ENCODE measurements around the gene RALGPS1.

RALGPS1 gene

GRCh38 chr9:126980231-126980630, 65.6 kb downstream of the RALGPS1 start:
- H3K9ac ChIP-seq (ENCODE audit: low read depth, low read length) = no peak overlapping the region
- H3K36me3 ChIP-seq (ENCODE audit: insufficient read depth, low read length) = no peaks in the 10 kb centered on the region
- no peaks in the 10 kb centered on the region for H3K9me3 ChIP-seq (ENCODE audit: control insufficient read depth, insufficient read depth, low read length)
- H3K4me1 ChIP-seq (ENCODE audit: insufficient read depth, low read length) = no peaks in the 10 kb centered on the region

- Histone ChIP-seq H3K9ac (ENCODE audit: low read depth, low read length) (no peak overlapping the region), H3K36me3 (ENCODE audit: insufficient read depth, low read length) (no peaks in the 10 kb centered on the region), H3K4me1 (ENCODE audit: insufficient read depth, low read length) (no peaks in the 10 kb centered on the region), H3K9me3 (ENCODE audit: control insufficient read depth, insufficient read depth, low read length) (no peaks in the 10 kb centered on the region)
Measured at GRCh38 chr9:126981218-126981617, 66.6 kb downstream of the RALGPS1 start.

- no peak overlapping the region for H3K9ac ChIP-seq (ENCODE audit: low read depth, low read length)
- no peaks in the 10 kb centered on the region for H3K4me1 ChIP-seq (ENCODE audit: insufficient read depth, low read length)
- no peaks in the 10 kb centered on the region for H3K9me3 ChIP-seq (ENCODE audit: control insufficient read depth, insufficient read depth, low read length)
- H3K36me3 ChIP-seq (ENCODE audit: insufficient read depth, low read length) = no peaks in the 10 kb centered on the region
Measured at GRCh38 chr9:126982215-126983002, 67.8 kb downstream of the RALGPS1 start.

GRCh38 chr9:126983767-126984166, 69.2 kb downstream of the RALGPS1 start:
- no peaks in the 10 kb centered on the region for H3K9me3 ChIP-seq (ENCODE audit: control insufficient read depth, insufficient read depth, low read length)
- no peaks in the 10 kb centered on the region for H3K36me3 ChIP-seq (ENCODE audit: insufficient read depth, low read length)
- H3K4me1 ChIP-seq (ENCODE audit: insufficient read depth, low read length) = no peaks in the 10 kb centered on the region
- no peak overlapping the region for H3K9ac ChIP-seq (ENCODE audit: low read depth, low read length)

GRCh38 chr9:126984969-126985368, 70.4 kb downstream of the RALGPS1 start:
- no peaks in the 10 kb centered on the region for H3K36me3 ChIP-seq (ENCODE audit: insufficient read depth, low read length)
- no peaks in the 10 kb centered on the region for H3K9me3 ChIP-seq (ENCODE audit: control insufficient read depth, insufficient read depth, low read length)
- H3K4me1 ChIP-seq (ENCODE audit: insufficient read depth, low read length) = no peaks in the 10 kb centered on the region
- no peak overlapping the region for H3K9ac ChIP-seq (ENCODE audit: low read depth, low read length)

- Histone ChIP-seq H3K36me3 (ENCODE audit: insufficient read depth, low read length) (no peaks in the 10 kb centered on the region), H3K9me3 (ENCODE audit: control insufficient read depth, insufficient read depth, low read length) (no peaks in the 10 kb centered on the region), H3K9ac (ENCODE audit: low read depth, low read length) (no peak overlapping the region), H3K4me1 (ENCODE audit: insufficient read depth, low read length) (no peaks in the 10 kb centered on the region)
Measured at GRCh38 chr9:126985870-126986498, 71.4 kb downstream of the RALGPS1 start.

GRCh38 chr9:126986506-126986951, 71.9 kb downstream of the RALGPS1 start:
- no peaks in the 10 kb centered on the region for H3K4me1 ChIP-seq (ENCODE audit: insufficient read depth, low read length)
- no peaks in the 10 kb centered on the region for H3K9me3 ChIP-seq (ENCODE audit: control insufficient read depth, insufficient read depth, low read length)
- no peaks in the 10 kb centered on the region for H3K36me3 ChIP-seq (ENCODE audit: insufficient read depth, low read length)
- no peak overlapping the region for H3K9ac ChIP-seq (ENCODE audit: low read depth, low read length)

- Histone ChIP-seq H3K36me3 (ENCODE audit: insufficient read depth, low read length) (no peaks in the 10 kb centered on the region), H3K9ac (ENCODE audit: low read depth, low read length) (no peak overlapping the region), H3K4me1 (ENCODE audit: insufficient read depth, low read length) (no peaks in the 10 kb centered on the region), H3K9me3 (ENCODE audit: control insufficient read depth, insufficient read depth, low read length) (peaks cover 4% of the 10 kb centered on the region; the same call in 1 of the 2 replicates)
Measured at GRCh38 chr9:126988857-126989256, 74.3 kb downstream of the RALGPS1 start.

- H3K4me1 ChIP-seq (ENCODE audit: insufficient read depth, low read length) = no peaks in the 10 kb centered on the region
- no peak overlapping the region for H3K9ac ChIP-seq (ENCODE audit: low read depth, low read length)
- peaks cover 4% of the 10 kb centered on the region; the same call in 1 of the 2 replicates for H3K9me3 ChIP-seq (ENCODE audit: control insufficient read depth, insufficient read depth, low read length)
- H3K36me3 ChIP-seq (ENCODE audit: insufficient read depth, low read length) = no peaks in the 10 kb centered on the region
Measured at GRCh38 chr9:126989847-126990842, 75.6 kb downstream of the RALGPS1 start.

GRCh38 chr9:126991183-126991582, 76.6 kb downstream of the RALGPS1 start:
- no peaks in the 10 kb centered on the region for H3K36me3 ChIP-seq (ENCODE audit: insufficient read depth, low read length)
- H3K9me3 ChIP-seq (ENCODE audit: control insufficient read depth, insufficient read depth, low read length) = peaks cover 4% of the 10 kb centered on the region; the same call in 1 of the 2 replicates
- no peak overlapping the region for H3K9ac ChIP-seq (ENCODE audit: low read depth, low read length)
- no peaks in the 10 kb centered on the region for H3K4me1 ChIP-seq (ENCODE audit: insufficient read depth, low read length)

- Histone ChIP-seq H3K4me1 (ENCODE audit: insufficient read depth, low read length) (no peaks in the 10 kb centered on the region), H3K9ac (ENCODE audit: low read depth, low read length) (no peak overlapping the region), H3K36me3 (ENCODE audit: insufficient read depth, low read length) (no peaks in the 10 kb centered on the region), H3K9me3 (ENCODE audit: control insufficient read depth, insufficient read depth, low read length) (peaks cover 4% of the 10 kb centered on the region; the same call in 1 of the 2 replicates)
Measured at GRCh38 chr9:126992427-126992826, 77.8 kb downstream of the RALGPS1 start.

GRCh38 chr9:126999315-127000068, 84.9 kb downstream of the RALGPS1 start:
- H3K36me3 ChIP-seq (ENCODE audit: insufficient read depth, low read length) = no peaks in the 10 kb centered on the region
- no peaks in the 10 kb centered on the region for H3K4me1 ChIP-seq (ENCODE audit: insufficient read depth, low read length)
- no peak overlapping the region for H3K9ac ChIP-seq (ENCODE audit: low read depth, low read length)
- H3K9me3 ChIP-seq (ENCODE audit: control insufficient read depth, insufficient read depth, low read length) = no peaks in the 10 kb centered on the region

GRCh38 chr9:127004946-127005769, 90.6 kb downstream of the RALGPS1 start:
- Histone ChIP-seq H3K9ac (ENCODE audit: low read depth, low read length) (no peak overlapping the region), H3K9me3 (ENCODE audit: control insufficient read depth, insufficient read depth, low read length) (no peaks in the 10 kb centered on the region), H3K4me1 (ENCODE audit: insufficient read depth, low read length) (no peaks in the 10 kb centered on the region), H3K36me3 (ENCODE audit: insufficient read depth, low read length) (no peaks in the 10 kb centered on the region)
